ENCODE data around the gene YPEL2. TPM values are rescaled to one million over a fixed set of nuclear protein-coding genes. Genes with fewer than 3 reads are reported as not detected.
A peak's percentile ranks its signal among the peaks of the same experiment; 100 is the strongest.

The YPEL2 gene
- total RNA-seq, 1 donor from 2014 or later, result 20.8 TPM

GRCh38 chr17:59361916-59362810 is 30.7 kb downstream of the YPEL2 start:
- H3K27ac Mint-ChIP-seq (ENCODE audit: unreplicated experiment), result no peak overlapping the region
- no peak overlapping the region for H3K4me3 Mint-ChIP-seq (ENCODE audit: unreplicated experiment)
- no peak for TF ChIP-seq CTCF (IDR thresholded peaks at IDR 0.05; ENCODE audit: partially characterized antibody, unreplicated experiment)
- peaks cover 23% of the 10 kb centered on the region for H3K4me1 Mint-ChIP-seq (ENCODE audit: low read depth, unreplicated experiment)
- no peak for DNase-seq
- no peaks in the 10 kb centered on the region for H3K27me3 Mint-ChIP-seq (ENCODE audit: unreplicated experiment)
- H3K9me3 Mint-ChIP-seq (ENCODE audit: unreplicated experiment), result no peaks in the 10 kb centered on the region
- no peaks in the 10 kb centered on the region for H3K36me3 Mint-ChIP-seq (ENCODE audit: unreplicated experiment)

- no peak for DNase-seq
- no peaks in the 10 kb centered on the region for H3K9me3 Mint-ChIP-seq (ENCODE audit: unreplicated experiment)
- no peak overlapping the region for H3K4me3 Mint-ChIP-seq (ENCODE audit: unreplicated experiment)
- peaks cover 27% of the 10 kb centered on the region for H3K4me1 Mint-ChIP-seq (ENCODE audit: low read depth, unreplicated experiment)
- no peaks in the 10 kb centered on the region for H3K36me3 Mint-ChIP-seq (ENCODE audit: unreplicated experiment)
- no peaks in the 10 kb centered on the region for H3K27me3 Mint-ChIP-seq (ENCODE audit: unreplicated experiment)
- H3K27ac Mint-ChIP-seq (ENCODE audit: unreplicated experiment), result no peak overlapping the region
- TF ChIP-seq CTCF (IDR thresholded peaks at IDR 0.05; ENCODE audit: partially characterized antibody, unreplicated experiment), result no peak
Measured at GRCh38 chr17:59362811-59363205, 31.4 kb downstream of the YPEL2 start.

GRCh38 chr17:59365383-59365981 is 34.0 kb downstream of the YPEL2 start:
- TF ChIP-seq CTCF (IDR thresholded peaks at IDR 0.05; ENCODE audit: partially characterized antibody, unreplicated experiment), result no peak
- Mint-ChIP-seq H3K4me3 (ENCODE audit: unreplicated experiment) (no peak overlapping the region), H3K27ac (ENCODE audit: unreplicated experiment) (peak overlapping the region; percentile 79), H3K4me1 (ENCODE audit: low read depth, unreplicated experiment) (peaks cover 41% of the 10 kb centered on the region), H3K27me3 (ENCODE audit: unreplicated experiment) (no peaks in the 10 kb centered on the region), H3K9me3 (ENCODE audit: unreplicated experiment) (peaks cover 2% of the 10 kb centered on the region), H3K36me3 (ENCODE audit: unreplicated experiment) (no peaks in the 10 kb centered on the region)
- peak; percentile 24 for DNase-seq

- no peak for TF ChIP-seq CTCF (IDR thresholded peaks at IDR 0.05; ENCODE audit: partially characterized antibody, unreplicated experiment)
- Mint-ChIP-seq H3K4me1 (ENCODE audit: low read depth, unreplicated experiment) (peaks cover 48% of the 10 kb centered on the region), H3K36me3 (ENCODE audit: unreplicated experiment) (no peaks in the 10 kb centered on the region), H3K27me3 (ENCODE audit: unreplicated experiment) (no peaks in the 10 kb centered on the region), H3K4me3 (ENCODE audit: unreplicated experiment) (peak overlapping the region; percentile 46), H3K9me3 (ENCODE audit: unreplicated experiment) (peaks cover 2% of the 10 kb centered on the region), H3K27ac (ENCODE audit: unreplicated experiment) (peak overlapping the region; percentile 79)
- DNase-seq, result peak; percentile 28
Measured at GRCh38 chr17:59366040-59366757, 34.7 kb downstream of the YPEL2 start.
